ENCODE measurements around the gene VTI1A.

GRCh38 chr10:112823007-112823406 lies 376.0 kb downstream of the VTI1A start:
- no peak for TF ChIP-seq EZH2 (IDR thresholded peaks at IDR 0.05)
- TF ChIP-seq FOXP2 (optimal IDR thresholded peaks at IDR 0.05; ENCODE audit: control extremely low read depth, extremely low read length, insufficient read depth) = no peak
- no peak for TF ChIP-seq POLR2AphosphoS5 (IDR thresholded peaks at IDR 0.05; ENCODE audit: borderline replicate concordance, low read depth, low read length)

Measured in SK-N-MC (cell line).